ENCODE measurements around the gene KCTD15.
"Not testable (repeated sequence)": the region's sequence is repeated elsewhere in the genome, so short reads cannot be mapped to it uniquely, and the experiment has no call there.

The KCTD15 gene

DNA sequence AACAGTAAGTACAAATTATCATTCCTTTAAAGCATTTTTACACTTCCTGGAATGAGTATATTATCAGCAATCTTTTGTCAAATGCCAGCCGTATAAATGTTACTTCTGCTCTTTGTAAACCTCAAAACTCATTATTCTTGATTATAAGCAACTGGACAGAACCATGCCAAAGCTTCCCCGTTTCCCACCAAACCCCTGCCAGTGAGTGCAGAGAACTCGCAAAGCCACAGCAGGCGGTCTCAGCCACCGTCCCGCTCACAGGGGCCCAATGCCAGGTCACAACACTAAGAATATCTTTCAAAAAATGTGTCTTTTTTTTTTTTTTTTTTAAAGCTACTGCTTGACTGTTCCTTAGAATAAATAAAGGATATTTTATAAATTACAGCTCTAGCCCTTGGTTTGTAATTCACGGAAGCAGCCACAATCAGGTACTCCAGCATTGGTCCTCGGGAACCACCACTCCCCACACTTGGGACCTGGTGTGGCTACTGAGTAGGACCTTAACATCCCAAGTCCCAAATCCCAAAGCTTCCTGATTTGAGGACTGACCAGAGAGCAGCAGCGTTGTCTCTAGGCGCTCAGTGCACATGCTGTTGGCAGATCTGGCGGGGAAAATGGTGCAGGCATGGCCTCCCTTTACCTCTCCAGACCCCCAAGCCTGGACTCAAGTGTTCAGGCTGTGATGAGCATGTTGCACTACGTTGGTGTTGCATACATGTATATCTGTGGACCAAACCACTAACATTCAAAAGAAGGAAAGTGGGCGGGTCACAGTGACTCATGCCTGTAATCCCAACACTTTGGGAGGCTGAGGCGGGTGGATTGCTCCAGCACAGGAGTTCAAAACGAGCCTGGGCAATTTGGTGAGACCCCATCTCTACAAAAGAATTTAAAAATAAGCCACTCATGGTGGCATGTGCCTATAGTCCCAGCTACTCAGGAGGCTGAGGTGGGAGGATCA, 19.0 kb downstream of the KCTD15 start:
- DNase-seq (ENCODE audit: low spot score) = no peak

DNA sequence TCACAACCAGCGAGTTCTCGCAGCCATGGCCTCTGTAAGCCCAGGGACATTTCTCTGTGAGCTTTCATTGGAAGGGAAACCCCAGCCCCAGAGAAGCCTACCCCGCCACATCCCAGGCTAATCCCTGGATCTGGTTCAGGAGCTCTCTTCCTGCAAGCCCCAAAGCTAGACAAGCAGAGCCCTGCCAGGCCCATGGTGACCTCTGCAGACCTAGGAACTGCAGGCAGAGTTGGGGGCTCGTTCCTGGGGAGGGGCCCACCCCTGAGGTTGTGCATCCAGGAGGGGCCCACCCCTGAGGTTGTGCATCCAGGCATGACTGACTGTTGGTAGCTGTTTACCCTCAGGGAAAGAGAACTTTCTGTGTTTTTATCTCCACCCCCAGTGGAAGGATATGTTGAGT, 21.7 kb downstream of the KCTD15 start:
- no peak for DNase-seq (ENCODE audit: low spot score)

DNA sequence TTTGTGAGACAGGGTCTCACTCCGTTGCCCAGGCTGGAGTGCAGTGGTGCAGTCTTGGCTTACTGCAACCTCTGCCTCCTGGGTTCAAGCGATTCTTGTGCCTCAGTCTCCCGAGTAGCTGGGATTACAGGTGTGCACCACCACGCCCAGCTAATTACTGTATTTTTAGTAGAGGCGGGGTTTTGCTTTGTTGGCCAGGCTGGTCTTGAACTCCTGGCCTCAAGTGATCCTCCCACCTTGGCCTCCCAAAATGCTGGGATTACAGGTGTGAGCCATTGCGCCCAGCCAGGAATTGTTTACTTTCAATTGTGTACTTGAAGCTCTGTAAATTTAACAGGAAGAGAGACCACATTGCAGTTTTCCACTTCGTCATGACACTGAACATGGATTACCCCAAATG, 22.4 kb downstream of the KCTD15 start:
- not testable (repeated sequence) for DNase-seq (ENCODE audit: low spot score)

DNA sequence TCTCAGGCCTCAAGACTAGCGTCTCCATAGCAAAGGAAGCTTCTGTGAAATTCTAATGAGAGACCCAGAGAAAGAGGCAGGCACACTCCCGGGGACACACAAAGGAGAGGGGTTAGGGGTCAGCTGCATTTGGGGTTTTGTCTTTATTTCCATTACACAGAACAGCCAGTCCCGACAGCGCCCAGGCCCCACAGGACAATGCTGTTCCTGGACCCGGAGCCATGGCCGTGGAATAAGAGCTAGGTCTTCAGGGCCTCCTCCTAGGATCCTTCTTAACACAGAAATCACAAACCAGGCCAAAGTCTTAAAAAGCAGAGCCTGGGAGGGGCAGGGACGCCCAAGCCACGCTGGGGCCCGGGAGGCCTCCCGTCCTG, 22.8 kb downstream of the KCTD15 start:
- no peak for DNase-seq (ENCODE audit: low spot score)

GRCh38 chr19:33819880-33820781, 23.5 kb downstream of the KCTD15 start:
- DNase-seq (ENCODE audit: low spot score) = peak; percentile 85

- no peak for DNase-seq (ENCODE audit: low spot score)
Measured at GRCh38 chr19:33821871-33822270, 25.2 kb downstream of the KCTD15 start.

DNA sequence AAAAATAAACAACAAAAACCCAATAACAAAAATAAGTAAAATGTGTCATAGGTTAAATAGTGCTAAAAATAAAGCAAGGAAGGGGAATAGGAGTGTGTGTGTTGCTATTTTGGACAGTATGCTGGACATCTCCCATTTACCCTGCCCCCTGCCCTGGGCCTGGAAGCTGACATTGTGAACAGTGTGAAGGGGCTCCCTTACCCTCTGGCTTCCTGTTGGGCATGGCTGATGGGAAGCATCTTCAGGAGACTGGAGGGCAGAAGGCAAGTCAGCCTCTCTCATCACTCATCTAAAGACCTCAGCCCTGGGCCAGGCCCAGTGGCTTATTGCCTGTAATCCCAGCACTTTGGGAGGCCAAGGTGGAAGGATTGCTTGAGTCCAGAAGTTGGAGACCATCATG, 26.7 kb downstream of the KCTD15 start:
- DNase-seq (ENCODE audit: low spot score) = no peak

DNA sequence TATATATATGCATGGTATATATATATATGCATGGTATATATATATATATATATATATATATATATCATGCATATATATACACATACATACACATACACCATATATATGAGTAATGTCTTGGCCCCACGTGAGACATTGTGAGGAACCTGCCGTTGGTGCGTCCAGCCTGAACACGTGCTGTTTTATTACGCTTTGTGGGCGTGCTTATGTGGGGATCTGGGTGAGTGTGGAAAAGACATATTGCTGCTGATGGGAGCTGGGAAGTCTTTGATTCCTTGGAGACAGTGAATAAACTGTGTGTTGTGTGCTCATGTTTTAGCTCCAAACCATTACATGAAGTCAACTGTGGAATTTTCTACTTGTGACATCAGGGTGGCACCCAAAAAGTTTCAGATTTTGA, 28.9 kb downstream of the KCTD15 start:
- DNase-seq (ENCODE audit: low spot score) = no peak

DNA sequence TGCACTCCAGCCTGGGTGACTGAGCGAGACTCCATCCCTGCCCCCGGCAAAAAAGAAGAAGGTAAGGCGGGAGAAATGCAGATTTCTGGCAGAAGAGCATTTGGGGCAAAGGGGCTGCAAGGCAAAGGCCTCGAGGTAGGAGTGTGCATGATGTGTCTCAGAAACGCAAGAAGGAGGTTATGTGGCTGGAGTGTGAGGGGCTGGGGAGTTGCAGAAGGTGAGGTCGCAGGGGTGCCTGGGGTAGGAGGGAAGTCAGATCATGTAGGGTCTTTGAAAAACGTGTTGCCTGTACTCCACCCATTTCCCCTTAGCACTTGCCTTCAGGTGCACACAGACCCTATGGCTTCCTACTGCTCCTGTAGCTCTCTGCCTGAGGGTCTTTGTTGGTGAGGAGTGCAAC, 29.9 kb downstream of the KCTD15 start:
- DNase-seq (ENCODE audit: low spot score) = no peak

- DNase-seq (ENCODE audit: low spot score) = no peak
Measured at GRCh38 chr19:33828266-33829075, 31.8 kb downstream of the KCTD15 start.

DNA sequence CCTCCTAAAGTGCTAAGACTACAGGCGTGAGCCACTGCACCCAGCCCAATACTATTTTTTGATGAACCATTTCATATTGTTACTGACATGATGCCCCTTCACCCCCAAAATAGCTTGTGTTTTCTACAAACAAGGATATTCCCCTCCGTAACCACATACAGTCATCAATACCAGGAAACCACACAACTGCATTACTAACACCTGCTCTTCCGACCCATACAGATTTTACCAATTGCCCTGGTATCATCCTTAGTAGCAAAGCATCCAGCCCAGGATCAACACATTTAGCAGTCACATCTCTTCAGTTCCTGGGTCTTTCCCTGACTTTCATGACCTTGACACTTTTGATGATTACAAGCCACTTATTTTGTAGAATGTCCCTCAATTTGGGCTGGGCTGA, 33.6 kb downstream of the KCTD15 start:
- no peak for DNase-seq (ENCODE audit: low spot score)

DNA sequence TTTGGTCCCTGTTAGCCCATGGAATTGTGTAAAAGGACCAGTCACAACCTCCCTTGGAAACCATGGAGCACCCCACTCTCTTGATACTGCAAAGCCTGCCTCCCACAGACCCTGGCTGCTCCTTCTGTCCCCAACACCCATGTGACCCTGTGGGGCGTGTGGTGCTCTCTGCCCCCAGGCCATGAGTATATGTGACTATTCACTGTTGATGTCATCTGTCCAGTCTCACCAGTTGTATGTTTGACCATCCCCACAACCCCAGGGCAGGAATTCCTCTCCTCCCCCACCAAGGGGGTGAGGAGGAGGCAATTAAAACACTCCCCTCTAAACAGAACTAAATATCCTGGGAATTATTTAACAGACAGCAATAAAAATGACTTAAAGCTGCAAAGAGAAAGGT, 35.2 kb downstream of the KCTD15 start:
- no peak for DNase-seq (ENCODE audit: low spot score)

GRCh38 chr19:33832633-33833032, 36.0 kb downstream of the KCTD15 start:
- no peak for DNase-seq (ENCODE audit: low spot score)

DNA sequence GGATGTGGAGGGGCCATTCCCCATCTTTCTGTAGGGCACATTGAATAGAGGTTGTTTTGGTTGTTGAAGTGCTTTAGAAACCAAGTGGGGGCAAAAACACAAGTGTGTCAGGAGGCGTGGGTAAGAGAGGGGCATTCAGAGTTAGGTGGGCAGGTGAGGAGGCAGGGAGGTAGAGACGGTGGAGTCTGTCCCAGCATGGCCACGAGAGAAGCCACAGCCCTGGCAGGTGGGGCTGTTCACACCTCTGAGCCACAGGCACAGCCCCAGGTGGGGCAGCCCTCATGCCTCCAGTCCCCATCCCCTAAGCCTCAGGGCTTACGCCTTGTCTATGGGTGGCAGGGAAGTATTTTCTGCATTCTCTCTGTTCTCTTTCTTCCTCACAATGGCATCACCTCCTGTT, 43.7 kb downstream of the KCTD15 start:
- no peak for DNase-seq (ENCODE audit: low spot score)

DNA sequence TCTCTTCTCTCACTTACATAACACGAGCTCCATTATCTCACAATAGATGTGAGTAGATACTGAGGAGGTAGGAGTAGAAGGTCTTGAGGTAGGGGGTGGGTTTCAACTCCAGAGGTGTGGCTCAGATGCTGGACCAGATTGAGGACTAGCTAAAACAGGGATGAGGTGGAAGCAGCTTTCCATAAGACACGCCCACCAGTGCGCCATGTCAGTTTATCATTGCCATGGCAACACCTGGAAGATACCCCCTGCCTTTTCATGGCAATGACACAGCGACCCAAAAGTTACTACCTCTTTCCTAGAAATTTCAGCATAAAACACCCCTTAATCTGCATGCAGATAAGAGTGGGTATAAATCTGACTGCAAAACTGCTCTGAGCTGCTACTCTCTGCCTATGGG, 44.1 kb downstream of the KCTD15 start:
- no peak for DNase-seq (ENCODE audit: low spot score)

DNA sequence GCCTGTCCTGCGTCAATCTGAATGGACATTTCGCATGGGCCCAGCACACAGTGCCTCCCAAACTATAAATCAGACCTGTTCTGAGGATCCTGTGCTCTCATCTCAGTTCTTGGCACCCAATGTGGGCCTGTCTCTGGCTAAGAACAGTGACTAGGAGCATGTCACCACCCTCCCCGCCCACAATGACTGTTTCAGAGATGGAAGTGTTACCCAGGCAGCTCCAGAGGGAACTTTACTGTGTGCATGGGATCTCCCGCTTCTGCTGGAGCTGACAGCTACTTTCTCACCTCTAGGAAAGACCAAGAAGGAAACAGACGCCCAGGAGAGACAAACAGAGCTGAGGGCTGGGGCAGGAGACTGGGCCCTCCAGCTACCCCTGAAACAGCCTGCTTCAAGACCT, 45.0 kb downstream of the KCTD15 start:
- DNase-seq (ENCODE audit: low spot score) = no peak

DNA sequence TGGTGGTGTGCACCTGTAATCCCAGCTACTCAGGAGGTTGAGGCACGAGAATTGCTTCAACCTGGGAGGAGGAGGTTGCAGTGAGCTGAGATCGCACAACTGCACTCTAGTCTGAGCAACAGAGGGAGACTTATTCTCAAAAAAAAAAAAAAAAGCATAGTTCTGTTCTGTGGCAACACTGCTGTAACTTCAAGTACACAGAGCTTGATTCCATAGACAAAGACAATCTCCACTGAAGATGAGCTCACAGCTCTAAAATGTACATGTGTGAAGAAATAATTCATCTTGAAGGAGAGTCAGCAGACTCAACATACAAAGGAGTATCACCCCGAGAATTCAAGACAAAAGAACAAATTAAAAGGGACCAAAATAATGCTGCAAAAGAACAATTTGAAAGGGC, 47.8 kb downstream of the KCTD15 start:
- no peak for DNase-seq (ENCODE audit: low spot score)

- DNase-seq (ENCODE audit: low spot score) = no peak
Measured at GRCh38 chr19:33845498-33845897, 48.8 kb downstream of the KCTD15 start.

DNA sequence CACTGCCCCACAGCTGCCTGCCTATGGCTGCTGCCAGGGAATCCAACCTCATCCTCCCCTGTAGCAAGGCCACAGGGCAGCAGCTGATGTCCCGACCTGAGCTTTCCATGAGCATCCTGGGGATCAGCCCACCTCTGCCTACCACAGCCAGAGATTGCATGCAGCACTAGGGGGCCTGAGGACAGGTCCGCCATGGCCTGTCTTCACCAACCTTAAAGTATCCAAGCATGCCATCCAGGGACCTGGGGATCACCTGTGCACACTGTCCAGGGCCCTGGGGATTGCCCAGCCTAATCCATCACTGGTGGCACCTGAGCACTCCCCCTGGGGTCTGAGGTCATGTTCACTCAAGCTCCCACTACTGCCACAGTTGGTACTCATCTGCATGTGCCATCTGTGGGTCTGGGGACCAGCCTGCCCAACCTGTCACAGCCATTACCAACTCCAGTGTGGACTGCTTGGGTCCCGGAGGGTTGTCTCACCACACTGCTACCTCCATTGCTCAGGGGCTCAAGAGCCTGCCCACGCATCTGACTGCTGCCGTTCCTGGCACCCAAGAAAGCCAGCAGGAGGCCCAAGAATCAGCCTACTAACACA, 53.0 kb downstream of the KCTD15 start:
- no peak for DNase-seq (ENCODE audit: low spot score)

GRCh38 chr19:33859016-33859415, 62.3 kb downstream of the KCTD15 start:
- no peak for DNase-seq (ENCODE audit: low spot score)

DNA sequence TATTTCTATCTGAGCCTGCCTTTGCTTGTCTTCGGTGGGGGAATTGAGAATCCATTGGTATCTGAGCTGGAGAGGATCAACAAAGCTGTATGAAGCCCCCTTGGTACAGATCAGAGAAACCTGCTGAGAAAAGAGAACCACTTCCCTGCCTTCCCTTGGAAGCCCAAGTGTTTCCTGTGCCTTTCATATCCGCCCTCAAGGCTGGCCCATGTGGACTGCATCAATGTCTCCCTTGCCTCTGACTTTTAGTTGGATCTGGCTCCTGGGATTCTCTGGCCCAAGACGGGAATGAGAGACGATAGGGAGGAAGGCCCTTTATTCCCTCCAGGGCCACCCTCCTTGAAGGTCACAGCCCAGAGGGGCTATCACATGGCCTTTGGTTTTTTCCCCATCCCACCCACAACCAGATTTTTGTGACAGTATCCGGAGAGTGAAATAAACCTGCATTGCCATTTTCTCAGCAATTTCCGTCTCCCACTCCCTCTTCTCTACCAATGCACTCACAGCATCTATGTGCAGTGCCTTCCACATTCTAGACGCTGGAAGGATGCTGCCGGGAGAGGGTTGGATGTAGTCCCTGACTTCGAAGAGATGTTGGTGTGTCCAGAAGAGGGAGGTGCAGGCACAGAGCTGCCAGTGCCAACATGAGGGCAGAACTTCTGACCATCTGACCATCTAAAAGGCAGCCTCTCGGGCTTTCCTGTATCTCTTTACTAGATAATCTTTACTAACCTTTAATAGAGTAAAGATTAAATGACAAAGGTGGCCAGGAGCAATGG, 63.8 kb downstream of the KCTD15 start:
- no peak for DNase-seq (ENCODE audit: low spot score)

Measured in AG08395 (cell line).